Hepatocyte (in vitro differentiated cells): ENCODE data around the gene TEPSIN. TPM values are rescaled to one million over a fixed set of nuclear protein-coding genes. Genes with fewer than 3 reads are reported as not detected.
A peak's percentile ranks its signal among the peaks of the same experiment; 100 is the strongest.

Experiments
- DNase-seq: peaks from one replicate; pipeline ENCODE4 v3.0.0-alpha.2; 2016; ENCODE audit warnings: low spot score
- H2AFZ ChIP-seq: fragments of 200-600 bp; sonication (generic); 2 replicates; pipeline ENCODE4 v1.6.0; 2016; ENCODE audit warnings: antibody characterized with exemption, mild to moderate bottlenecking
- H3K27ac ChIP-seq: fragments of 200-600 bp; sonication (generic); 2 replicates; pipeline ENCODE4 v1.5.1; 2016; ENCODE audit warnings: mild to moderate bottlenecking
- H3K27me3 ChIP-seq: fragments of 200-600 bp; sonication (generic); 2 replicates; pipeline ENCODE4 v1.6.1; 2016
- H3K36me3 ChIP-seq: fragments of 200-600 bp; sonication (generic); replicated peaks from 2 replicates; pipeline ENCODE4 v1.5.1; 2016; ENCODE audit warnings: low read depth; ENCODE audit not compliant: insufficient read depth
- H3K4me1 ChIP-seq: fragments of 200-600 bp; sonication (generic); 2 replicates; pipeline ENCODE4 v1.5.1; 2016; ENCODE audit warnings: mild to moderate bottlenecking, moderate library complexity; ENCODE audit not compliant: insufficient read depth
- H3K4me2 ChIP-seq: fragments of 200-600 bp; sonication (generic); 2 replicates; pipeline ENCODE4 v1.6.0; 2016
- H3K4me3 ChIP-seq: fragments of 200-600 bp; sonication (generic); 2 replicates; pipeline ENCODE4 v1.5.1; 2016; ENCODE audit warnings: mild to moderate bottlenecking
- H3K79me2 ChIP-seq: fragments of 200-600 bp; sonication (generic); 2 replicates; pipeline ENCODE4 v1.6.0; 2017; ENCODE audit warnings: mild to moderate bottlenecking
- H3K9me2 ChIP-seq: fragments of 200-600 bp; sonication (generic); replicated peaks from 2 replicates; pipeline ENCODE4 v1.6.0; 2017; ENCODE audit warnings: mild to moderate bottlenecking; ENCODE audit not compliant: insufficient read depth
- H3K9me3 ChIP-seq: fragments of 200-600 bp; sonication (generic); 2 replicates; pipeline ENCODE4 v1.5.1; 2016; ENCODE audit warnings: low read depth, mild to moderate bottlenecking
- H4K20me1 ChIP-seq: fragments of 200-600 bp; sonication (generic); 2 replicates; pipeline ENCODE4 v1.6.0; 2016; ENCODE audit warnings: mild to moderate bottlenecking; ENCODE audit not compliant: insufficient read depth, poor library complexity, severe bottlenecking
- EZH2 ChIP-seq: fragments of 200-600 bp; sonication (generic); IDR thresholded peaks from 2 replicates; pipeline ENCODE4 v1.6.1; 2016; ENCODE audit warnings: antibody characterized with exemption, mild to moderate bottlenecking, borderline replicate concordance
- EZH2phosphoT487 ChIP-seq: fragments of 200-600 bp; sonication (generic); IDR thresholded peaks from one replicate; pipeline ENCODE4 v1.6.1; 2018; ENCODE audit warnings: antibody characterized with exemption, mild to moderate bottlenecking, low read depth, moderate library complexity; ENCODE audit not compliant: unreplicated experiment, severe bottlenecking
- WGBS: methylation state at CpG from one replicate; pipeline ENCODE4 v1.1.6; 2016; ENCODE audit warnings: low lambda C conversion rate; ENCODE audit errors: missing lambda C conversion rate; 5-methylcytosine and 5-hydroxymethylcytosine counted together
- polyA plus RNA-seq: library from polyadenylated mRNA; unstranded; fragments of >200 nt; fragmentation: Nextera tagmentation; extraction: Ambion mirVana; gene quantifications from 2 replicates; pipeline ENCODE4 v1.2.1, GENCODE V29; 2016
- total RNA-seq: library from RNA; depleted of rRNA; stranded (reverse); fragments of >200 nt; gene quantifications from 2 replicates; pipeline ENCODE4 v1.2.3, GENCODE V29; 2014
- TF ChIP-seq, protein P1 (sequence below): fragments of 200-600 bp; sonication (generic); IDR thresholded peaks from 2 replicates; pipeline ENCODE4 v1.5.1; 2016; ENCODE audit warnings: antibody characterized with exemption, mild to moderate bottlenecking; ENCODE audit not compliant: poor library complexity

TEPSIN gene
- total and polyA plus RNA-seq, 2 experiments from 2014 or later = 34.1 to 44.3 TPM

DNA sequence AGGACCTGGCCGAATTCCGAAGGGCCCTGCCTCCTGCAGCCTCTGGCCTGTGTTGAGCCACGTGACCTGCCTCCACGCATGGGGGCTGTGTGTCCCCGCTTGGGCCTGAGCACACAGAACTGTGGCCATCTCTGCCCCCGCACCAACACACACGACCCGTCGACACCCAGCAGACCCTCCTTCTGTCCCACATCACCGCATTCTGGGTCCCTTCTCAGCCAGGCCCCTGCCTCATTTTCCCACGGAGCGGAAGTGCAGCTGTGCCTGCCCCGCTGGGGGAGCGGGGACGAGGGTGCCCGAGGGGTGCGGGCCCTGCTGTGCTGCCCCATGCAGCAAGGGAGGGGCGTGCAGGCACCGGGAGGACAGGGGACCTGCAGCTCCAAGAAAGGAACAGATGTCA is 18.7 kb upstream of the TEPSIN start:
- DNase-seq = no peak
- Histone ChIP-seq H3K9me3 (no peaks in the 10 kb centered on the region), H3K27ac (no peak overlapping the region), H3K4me2 (no peak overlapping the region), H3K4me1 (peaks cover 12% of the 10 kb centered on the region), H3K4me3 (no peak overlapping the region), H2AFZ (no peak overlapping the region), H4K20me1 (peaks cover 2% of the 10 kb centered on the region), H3K36me3 (no peaks in the 10 kb centered on the region), H3K27me3 (no peaks in the 10 kb centered on the region), H3K9me2 (no peaks in the 10 kb centered on the region), H3K79me2 (peaks cover 6% of the 10 kb centered on the region)
- 95% methylated on average over 19 of the region's 19 CpGs for WGBS
- TF ChIP-seq EZH2phosphoT487 (no peak), EZH2 (no peak)
- TF ChIP-seq, protein P1, sequence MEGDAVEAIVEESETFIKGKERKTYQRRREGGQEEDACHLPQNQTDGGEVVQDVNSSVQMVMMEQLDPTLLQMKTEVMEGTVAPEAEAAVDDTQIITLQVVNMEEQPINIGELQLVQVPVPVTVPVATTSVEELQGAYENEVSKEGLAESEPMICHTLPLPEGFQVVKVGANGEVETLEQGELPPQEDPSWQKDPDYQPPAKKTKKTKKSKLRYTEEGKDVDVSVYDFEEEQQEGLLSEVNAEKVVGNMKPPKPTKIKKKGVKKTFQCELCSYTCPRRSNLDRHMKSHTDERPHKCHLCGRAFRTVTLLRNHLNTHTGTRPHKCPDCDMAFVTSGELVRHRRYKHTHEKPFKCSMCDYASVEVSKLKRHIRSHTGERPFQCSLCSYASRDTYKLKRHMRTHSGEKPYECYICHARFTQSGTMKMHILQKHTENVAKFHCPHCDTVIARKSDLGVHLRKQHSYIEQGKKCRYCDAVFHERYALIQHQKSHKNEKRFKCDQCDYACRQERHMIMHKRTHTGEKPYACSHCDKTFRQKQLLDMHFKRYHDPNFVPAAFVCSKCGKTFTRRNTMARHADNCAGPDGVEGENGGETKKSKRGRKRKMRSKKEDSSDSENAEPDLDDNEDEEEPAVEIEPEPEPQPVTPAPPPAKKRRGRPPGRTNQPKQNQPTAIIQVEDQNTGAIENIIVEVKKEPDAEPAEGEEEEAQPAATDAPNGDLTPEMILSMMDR = no peak

- H3K4me2 ChIP-seq = no peak overlapping the region
- H3K36me3 ChIP-seq = no peaks in the 10 kb centered on the region
Measured at GRCh38 chr17:81256616-81257015, 17.8 kb upstream of the TEPSIN start.

GRCh38 chr17:81254955-81255717 is 16.3 kb upstream of the TEPSIN start:
- TF ChIP-seq, protein P1 = peak; percentile 57
- TF ChIP-seq EZH2phosphoT487 = no peak
- Histone ChIP-seq H3K36me3 (no peaks in the 10 kb centered on the region), H3K4me2 (peak overlapping the region; percentile 69), H4K20me1 (peaks cover 2% of the 10 kb centered on the region), H3K27me3 (no peaks in the 10 kb centered on the region), H3K4me3 (no peak overlapping the region), H3K9me3 (no peaks in the 10 kb centered on the region), H3K9me2 (no peaks in the 10 kb centered on the region), H3K4me1 (peaks cover 12% of the 10 kb centered on the region), H2AFZ (no peak overlapping the region), H3K27ac (peak overlapping the region; percentile 47), H3K79me2 (peaks cover 6% of the 10 kb centered on the region)
- DNase-seq = peak; percentile 89
- WGBS = 44% methylated on average over 35 of the region's 35 CpGs

More at GRCh38 chr17:81256616-81257015, 17.8 kb upstream of the TEPSIN start:
- peaks cover 2% of the 10 kb centered on the region for H4K20me1 ChIP-seq
- DNase-seq = no peak
- TF ChIP-seq, protein P1 = no peak
- TF ChIP-seq EZH2phosphoT487 = no peak
- TF ChIP-seq EZH2 = no peak
- H3K4me1 ChIP-seq = peaks cover 12% of the 10 kb centered on the region
- no peaks in the 10 kb centered on the region for H3K9me3 ChIP-seq
- peaks cover 6% of the 10 kb centered on the region for H3K79me2 ChIP-seq
- no peak overlapping the region for H3K4me3 ChIP-seq
- H3K27me3 ChIP-seq = no peaks in the 10 kb centered on the region
- WGBS = 91% methylated on average over 12 of the region's 12 CpGs
- no peak overlapping the region for H2AFZ ChIP-seq
- H3K27ac ChIP-seq = no peak overlapping the region
- H3K9me2 ChIP-seq = no peaks in the 10 kb centered on the region
